HG03439 (cell line): ENCODE data around the gene SRSF7.
"Not testable (repeated sequence)": the region's sequence is repeated elsewhere in the genome, so short reads cannot be mapped to it uniquely, and the experiment has no call there.

Experiments
- ATAC-seq: cut with Tn5 transposase; IDR thresholded peaks from one replicate; pipeline ENCODE4 v1.9.1; 2021; ENCODE audit warnings: mild to moderate bottlenecking, moderate library complexity; ENCODE audit not compliant: unreplicated experiment

Gene SRSF7

GRCh38 chr2:38706846-38707345, 44.3 kb downstream of the SRSF7 start:
- ATAC-seq: no peak

DNA sequence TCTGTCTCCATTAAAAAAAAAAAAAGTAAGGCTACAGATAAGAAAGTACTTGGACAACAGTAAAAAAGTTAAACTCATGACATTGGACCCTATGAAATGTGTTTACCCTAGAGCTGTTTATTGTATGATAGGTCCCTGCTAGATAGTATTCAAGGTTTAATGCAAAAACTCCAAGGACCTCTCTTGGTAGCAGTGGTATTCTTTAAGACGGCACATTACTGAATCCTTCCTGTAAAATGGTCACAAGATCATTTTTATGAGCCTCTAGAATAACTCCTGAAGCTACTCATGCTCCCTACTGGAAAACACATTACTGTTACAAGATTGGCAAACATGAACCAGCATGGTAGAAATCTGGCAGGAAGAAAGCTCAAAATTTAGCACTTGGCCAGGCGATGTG, 46.5 kb downstream of the SRSF7 start:
- ATAC-seq: no peak

DNA sequence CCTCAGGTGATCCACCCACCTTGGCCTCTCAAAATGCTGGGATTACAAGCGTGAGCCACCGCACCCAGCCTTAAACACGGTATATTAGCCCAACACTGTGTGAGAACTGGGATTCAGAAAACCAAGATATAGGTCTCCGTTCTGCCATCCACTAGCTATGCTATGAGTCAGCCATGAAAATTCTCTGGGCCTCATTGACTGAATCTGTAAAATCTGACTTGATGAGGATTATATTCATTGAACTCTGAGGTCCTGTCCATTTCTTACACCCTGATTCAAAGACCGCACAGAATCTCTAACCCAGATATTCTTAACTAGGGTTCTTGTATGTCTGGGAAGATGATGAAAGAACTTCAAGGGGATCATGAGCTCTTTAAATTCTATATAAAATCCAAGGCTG, 47.8 kb downstream of the SRSF7 start:
- ATAC-seq: not testable (repeated sequence)

DNA sequence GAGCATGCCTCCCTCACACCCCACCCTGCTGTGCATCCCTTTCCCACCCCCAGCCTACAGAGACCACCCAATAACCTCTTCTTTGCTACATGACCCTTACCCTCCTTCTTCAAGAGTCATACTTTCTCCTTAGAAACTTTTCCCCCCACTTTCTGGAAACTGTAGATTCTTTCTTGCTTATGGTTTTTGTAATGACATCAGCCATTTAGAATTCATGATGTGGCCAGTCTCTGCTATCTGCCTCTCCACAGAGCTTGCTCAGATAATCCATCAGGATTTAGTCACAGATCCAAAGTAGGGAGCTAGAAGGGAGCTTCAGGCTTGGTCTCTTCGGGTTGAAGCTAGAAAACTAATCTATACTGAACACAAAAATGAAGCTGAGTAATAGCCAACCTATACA, 48.7 kb downstream of the SRSF7 start:
- no peak for ATAC-seq

GRCh38 chr2:38701542-38701941, 49.6 kb downstream of the SRSF7 start:
- ATAC-seq: no peak

DNA sequence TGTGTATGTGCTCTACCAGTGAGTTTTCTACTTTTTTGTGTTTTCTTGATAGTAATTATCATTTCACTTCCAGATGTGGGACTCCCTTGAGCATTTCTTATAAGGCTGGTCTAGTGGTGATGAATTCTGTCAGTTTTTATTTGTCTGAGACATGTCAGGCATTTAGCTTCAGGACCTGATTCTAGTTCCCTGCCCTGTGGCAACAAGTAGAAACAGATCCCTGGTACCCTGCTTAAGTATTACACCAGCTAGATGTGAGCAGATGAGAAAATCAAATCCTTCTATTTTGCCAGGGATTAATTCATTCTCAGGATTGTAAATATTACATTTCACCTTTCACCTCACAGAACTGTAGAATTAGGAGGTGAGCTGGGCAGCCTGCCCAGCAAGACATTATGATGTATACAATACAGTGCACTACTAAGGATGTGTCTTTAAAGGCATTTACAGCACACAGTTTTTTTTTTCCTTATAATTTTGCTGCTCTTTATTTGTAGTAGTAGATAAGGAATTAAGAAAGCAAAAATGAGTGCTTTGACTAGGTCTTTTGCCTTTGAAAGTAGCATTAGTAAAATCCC, 50.2 kb downstream of the SRSF7 start:
- no peak for ATAC-seq

DNA sequence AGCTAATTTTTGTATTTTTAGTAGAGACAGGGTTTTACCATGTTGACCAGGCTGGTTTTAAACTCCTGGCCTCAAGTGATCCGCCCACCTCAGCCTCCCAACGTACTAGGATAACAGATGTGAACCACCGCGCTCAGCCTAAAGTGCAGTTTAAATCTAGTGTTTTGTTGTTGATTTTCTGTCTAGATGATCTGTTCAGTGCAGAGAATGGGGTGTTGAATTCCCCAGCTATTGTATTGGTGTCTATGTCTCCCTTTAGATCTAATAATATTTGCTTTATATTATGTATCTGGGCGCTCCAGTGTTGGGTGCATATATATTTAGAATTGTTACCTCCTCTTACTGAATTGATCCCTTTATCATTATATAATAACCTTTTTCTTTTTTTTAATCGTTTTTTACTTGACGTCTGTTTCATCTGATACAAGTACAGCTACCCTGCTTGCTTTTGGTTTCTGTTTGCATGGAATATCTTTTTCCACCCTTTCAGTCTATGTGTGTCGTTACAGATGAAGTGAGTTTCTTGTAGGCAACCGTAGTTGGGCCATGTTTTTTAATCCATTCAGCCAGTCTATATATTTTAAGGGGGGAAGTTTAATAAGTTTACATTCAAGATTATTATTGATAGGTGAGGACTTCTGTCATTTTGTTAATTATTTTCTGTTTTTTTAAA, 50.9 kb downstream of the SRSF7 start:
- ATAC-seq: no peak

DNA sequence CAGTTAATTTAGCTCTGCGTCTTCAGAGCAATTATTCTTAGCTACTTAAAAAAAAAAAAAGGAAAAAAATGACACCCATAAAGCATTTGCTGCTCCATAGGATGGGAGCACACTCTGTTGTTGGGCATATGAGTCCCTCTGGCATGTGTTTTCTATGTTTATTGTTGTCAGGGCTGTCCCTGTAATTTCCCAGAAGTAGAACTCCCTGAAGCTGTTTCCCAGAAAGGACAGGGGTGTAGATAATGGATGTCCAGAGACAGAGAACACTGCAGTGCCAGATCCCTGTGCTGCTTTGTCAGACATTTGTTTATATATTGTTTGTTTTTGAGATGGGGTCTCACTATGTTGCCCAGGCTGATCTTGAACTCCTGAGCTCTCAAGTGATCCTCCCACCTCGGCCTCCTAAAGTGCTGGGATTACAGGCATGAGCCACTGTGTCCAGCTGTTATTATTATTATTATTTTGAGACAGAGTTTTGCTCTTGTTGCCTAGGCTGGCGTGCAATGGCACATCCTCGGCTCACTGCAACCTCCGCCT, 52.6 kb downstream of the SRSF7 start:
- ATAC-seq: no peak

GRCh38 chr2:38697116-38697840, 53.9 kb downstream of the SRSF7 start:
- ATAC-seq: no peak
